SJCRH30 (cell line): ENCODE data around the gene KLK2. TPM values are rescaled to one million over a fixed set of nuclear protein-coding genes. Genes with fewer than 3 reads are reported as not detected.
A peak's percentile ranks its signal among the peaks of the same experiment; 100 is the strongest.

ENCODE experiments used
- DNase-seq, 2 experiments: peaks; one replicate each; pipeline ENCODE4 v3.0.0-alpha.2; 2015 to 2020
- H3K27ac ChIP-seq: fragments of 250-450 bp; sonication (Bioruptor Pico); 2 replicates; pipeline ENCODE4 v1.5.1; 2020; ENCODE audit warnings: mild to moderate bottlenecking, moderate library complexity
- H3K27me3 ChIP-seq: fragments of 250-450 bp; sonication (Bioruptor Pico); 2 replicates; pipeline ENCODE4 v1.5.1; 2020; ENCODE audit warnings: mild to moderate bottlenecking, moderate library complexity
- H3K36me3 ChIP-seq: fragments of 250-450 bp; sonication (Bioruptor Pico); 2 replicates; pipeline ENCODE4 v1.5.1; 2020; ENCODE audit warnings: mild to moderate bottlenecking, moderate library complexity
- H3K4me1 ChIP-seq: fragments of 250-450 bp; sonication (Bioruptor Pico); 2 replicates; pipeline ENCODE4 v1.5.1; 2020; ENCODE audit warnings: mild to moderate bottlenecking, moderate library complexity
- H3K4me3 ChIP-seq: fragments of 250-450 bp; sonication (Bioruptor Pico); 2 replicates; pipeline ENCODE4 v1.5.1; 2020; ENCODE audit warnings: mild to moderate bottlenecking, moderate library complexity
- H3K9me3 ChIP-seq: fragments of 250-450 bp; sonication (Bioruptor Pico); replicated peaks from 2 replicates; pipeline ENCODE4 v1.5.1; 2020; ENCODE audit warnings: mild to moderate bottlenecking, moderate library complexity
- total RNA-seq: library from RNA; depleted of rRNA; stranded (reverse); fragments of >200 nt; shearing (Covaris generic); gene quantifications from 2 replicates; pipeline ENCODE4 v1.2.3, GENCODE V29; 2014; rRNA removed

The KLK2 gene
- total RNA-seq = not detected in 2 replicates

GRCh38 chr19:50873056-50873455, at the start of gene KLK2:
KLK2 (plus strand) TSS chr19:50873439; CDS start chr19:50873474, 35 bp downstream.
- H3K4me1 ChIP-seq = peaks cover 4% of the 10 kb centered on the region; the same call in 1 of the 2 replicates
- no peaks in the 10 kb centered on the region for H3K9me3 ChIP-seq
- DNase-seq = no peak
- no peak within 1 kb of the TSS for H3K4me3 ChIP-seq
- no peaks in the 10 kb centered on the region for H3K36me3 ChIP-seq
- no peak within 1 kb of the TSS for H3K27ac ChIP-seq
- H3K27me3 ChIP-seq = peaks cover 12% of the 10 kb centered on the region

- no peaks in the 10 kb centered on the region for H3K9me3 ChIP-seq
- no peaks in the 10 kb centered on the region for H3K27me3 ChIP-seq
- no peak for DNase-seq
- no peaks in the 10 kb centered on the region for H3K36me3 ChIP-seq
- no peak overlapping the region for H3K27ac ChIP-seq
- no peak overlapping the region for H3K4me3 ChIP-seq
- peaks cover 30% of the 10 kb centered on the region for H3K4me1 ChIP-seq
Observed at GRCh38 chr19:50826492-50827240, 46.6 kb upstream of the KLK2 start.

- no peak overlapping the region for H3K27ac ChIP-seq
- no peaks in the 10 kb centered on the region for H3K27me3 ChIP-seq
- no peak overlapping the region for H3K4me3 ChIP-seq
- no peaks in the 10 kb centered on the region for H3K36me3 ChIP-seq
- DNase-seq = no peak
- H3K4me1 ChIP-seq = peaks cover 30% of the 10 kb centered on the region
- H3K9me3 ChIP-seq = no peaks in the 10 kb centered on the region
Observed at GRCh38 chr19:50827476-50827875, 45.8 kb upstream of the KLK2 start.

- DNase-seq = no peak
- no peak overlapping the region for H3K4me3 ChIP-seq
- no peaks in the 10 kb centered on the region for H3K36me3 ChIP-seq
- H3K27ac ChIP-seq = peak overlapping the region; percentile 16; the same call in 1 of the 2 replicates
- H3K9me3 ChIP-seq = no peaks in the 10 kb centered on the region
- no peaks in the 10 kb centered on the region for H3K27me3 ChIP-seq
- H3K4me1 ChIP-seq = peaks cover 20% of the 10 kb centered on the region
Observed at GRCh38 chr19:50829801-50830200, 43.4 kb upstream of the KLK2 start.

- H3K4me1 ChIP-seq = peaks cover 20% of the 10 kb centered on the region
- H3K36me3 ChIP-seq = no peaks in the 10 kb centered on the region
- peak; percentile 86 to 88 for DNase-seq
- no peaks in the 10 kb centered on the region for H3K27me3 ChIP-seq
- no peak overlapping the region for H3K4me3 ChIP-seq
- peak overlapping the region; percentile 16; the same call in 1 of the 2 replicates for H3K27ac ChIP-seq
- no peaks in the 10 kb centered on the region for H3K9me3 ChIP-seq
Observed at GRCh38 chr19:50830266-50831025, 42.8 kb upstream of the KLK2 start.

GRCh38 chr19:50831026-50831396, 42.2 kb upstream of the KLK2 start:
- H3K4me3 ChIP-seq = no peak overlapping the region
- H3K9me3 ChIP-seq = no peaks in the 10 kb centered on the region
- peaks cover 20% of the 10 kb centered on the region for H3K4me1 ChIP-seq
- H3K27me3 ChIP-seq = no peaks in the 10 kb centered on the region
- DNase-seq = no peak
- no peak overlapping the region; the same call in 1 of the 2 replicates for H3K27ac ChIP-seq
- H3K36me3 ChIP-seq = no peaks in the 10 kb centered on the region

- Histone ChIP-seq H3K4me3 (no peak overlapping the region), H3K27me3 (no peaks in the 10 kb centered on the region), H3K36me3 (no peaks in the 10 kb centered on the region), H3K9me3 (no peaks in the 10 kb centered on the region), H3K27ac (no peak overlapping the region), H3K4me1 (peaks cover 20% of the 10 kb centered on the region)
- no peak for DNase-seq
Observed at GRCh38 chr19:50832666-50833065, 40.6 kb upstream of the KLK2 start.

- DNase-seq = no peak
- Histone ChIP-seq H3K4me1 (peaks cover 20% of the 10 kb centered on the region), H3K36me3 (no peaks in the 10 kb centered on the region), H3K27me3 (no peaks in the 10 kb centered on the region), H3K27ac (no peak within 1 kb of the TSS), H3K4me3 (no peak within 1 kb of the TSS), H3K9me3 (no peaks in the 10 kb centered on the region)
Observed at GRCh38 chr19:50833117-50833801, 40.0 kb upstream of the KLK2 start, which contains the start of gene KLK15. KLK15 (minus strand) TSS chr19:50833574; CDS start chr19:50831492, 2,082 bp downstream.

- no peak overlapping the region for H3K27ac ChIP-seq
- no peak for DNase-seq
- H3K4me3 ChIP-seq = no peak overlapping the region
- no peaks in the 10 kb centered on the region for H3K27me3 ChIP-seq
- no peaks in the 10 kb centered on the region for H3K36me3 ChIP-seq
- peaks cover 20% of the 10 kb centered on the region for H3K4me1 ChIP-seq
- no peaks in the 10 kb centered on the region for H3K9me3 ChIP-seq
Observed at GRCh38 chr19:50833802-50834167, 39.5 kb upstream of the KLK2 start.

- H3K27ac ChIP-seq = no peak overlapping the region
- no peaks in the 10 kb centered on the region for H3K9me3 ChIP-seq
- peaks cover 9% of the 10 kb centered on the region for H3K4me1 ChIP-seq
- no peaks in the 10 kb centered on the region for H3K27me3 ChIP-seq
- peak; percentile 22 to 47 for DNase-seq
- peak overlapping the region; percentile 61 for H3K4me3 ChIP-seq
- no peaks in the 10 kb centered on the region for H3K36me3 ChIP-seq
Observed at GRCh38 chr19:50835103-50835784, 38.0 kb upstream of the KLK2 start.

- Histone ChIP-seq H3K4me1 (peaks cover 2% of the 10 kb centered on the region), H3K9me3 (no peaks in the 10 kb centered on the region), H3K4me3 (peak overlapping the region; percentile 61), H3K36me3 (no peaks in the 10 kb centered on the region), H3K27me3 (no peaks in the 10 kb centered on the region), H3K27ac (no peak overlapping the region)
- DNase-seq = peak; percentile 70 to 79
Observed at GRCh38 chr19:50835785-50836542, 37.3 kb upstream of the KLK2 start.

GRCh38 chr19:50836543-50837195, 36.6 kb upstream of the KLK2 start:
- Histone ChIP-seq H3K27ac (no peak overlapping the region), H3K27me3 (no peaks in the 10 kb centered on the region), H3K9me3 (no peaks in the 10 kb centered on the region), H3K36me3 (no peaks in the 10 kb centered on the region), H3K4me1 (no peaks in the 10 kb centered on the region), H3K4me3 (no peak overlapping the region)
- DNase-seq = no peak

GRCh38 chr19:50837300-50837699, 35.9 kb upstream of the KLK2 start:
- H3K27ac ChIP-seq = no peak overlapping the region
- DNase-seq = no peak
- no peaks in the 10 kb centered on the region for H3K4me1 ChIP-seq
- no peak overlapping the region for H3K4me3 ChIP-seq
- H3K27me3 ChIP-seq = no peaks in the 10 kb centered on the region
- H3K9me3 ChIP-seq = no peaks in the 10 kb centered on the region
- no peaks in the 10 kb centered on the region for H3K36me3 ChIP-seq
